Measurements from ENCODE around the gene ASNS.
"Not testable (repeated sequence)": the region's sequence is repeated elsewhere in the genome, so short reads cannot be mapped to it uniquely, and the experiment has no call there.

DNA sequence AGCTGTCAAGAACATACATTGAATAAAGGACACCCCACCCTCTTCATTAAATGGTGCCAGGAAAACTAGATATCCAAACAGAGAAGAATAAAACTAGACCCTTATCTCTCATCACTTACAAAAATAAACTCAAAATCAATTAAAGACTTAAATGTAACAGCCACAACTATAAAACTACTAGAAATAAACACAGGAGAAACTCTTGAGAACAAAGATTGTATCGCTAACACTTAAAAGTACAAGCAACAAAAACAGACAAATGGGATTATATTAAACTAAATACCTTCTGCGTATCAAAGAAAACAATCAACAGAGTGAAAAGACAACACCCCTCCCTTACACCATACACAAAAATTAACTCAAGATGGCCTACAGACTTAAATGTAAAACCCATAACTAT, 24.7 kb upstream of the ASNS start:
- TF ChIP-seq POLR2A, POLR2AphosphoS5, EP300 (IDR thresholded peaks at IDR 0.05): not testable (repeated sequence)
- TF ChIP-seq, protein P1, sequence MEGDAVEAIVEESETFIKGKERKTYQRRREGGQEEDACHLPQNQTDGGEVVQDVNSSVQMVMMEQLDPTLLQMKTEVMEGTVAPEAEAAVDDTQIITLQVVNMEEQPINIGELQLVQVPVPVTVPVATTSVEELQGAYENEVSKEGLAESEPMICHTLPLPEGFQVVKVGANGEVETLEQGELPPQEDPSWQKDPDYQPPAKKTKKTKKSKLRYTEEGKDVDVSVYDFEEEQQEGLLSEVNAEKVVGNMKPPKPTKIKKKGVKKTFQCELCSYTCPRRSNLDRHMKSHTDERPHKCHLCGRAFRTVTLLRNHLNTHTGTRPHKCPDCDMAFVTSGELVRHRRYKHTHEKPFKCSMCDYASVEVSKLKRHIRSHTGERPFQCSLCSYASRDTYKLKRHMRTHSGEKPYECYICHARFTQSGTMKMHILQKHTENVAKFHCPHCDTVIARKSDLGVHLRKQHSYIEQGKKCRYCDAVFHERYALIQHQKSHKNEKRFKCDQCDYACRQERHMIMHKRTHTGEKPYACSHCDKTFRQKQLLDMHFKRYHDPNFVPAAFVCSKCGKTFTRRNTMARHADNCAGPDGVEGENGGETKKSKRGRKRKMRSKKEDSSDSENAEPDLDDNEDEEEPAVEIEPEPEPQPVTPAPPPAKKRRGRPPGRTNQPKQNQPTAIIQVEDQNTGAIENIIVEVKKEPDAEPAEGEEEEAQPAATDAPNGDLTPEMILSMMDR (IDR thresholded peaks at IDR 0.05): not testable (repeated sequence)

All from sigmoid colon (tissue), 4 donors.